ENCODE measurements around the gene NRTN.
A peak's percentile ranks its signal among the peaks of the same experiment; 100 is the strongest.

Gene NRTN

DNA sequence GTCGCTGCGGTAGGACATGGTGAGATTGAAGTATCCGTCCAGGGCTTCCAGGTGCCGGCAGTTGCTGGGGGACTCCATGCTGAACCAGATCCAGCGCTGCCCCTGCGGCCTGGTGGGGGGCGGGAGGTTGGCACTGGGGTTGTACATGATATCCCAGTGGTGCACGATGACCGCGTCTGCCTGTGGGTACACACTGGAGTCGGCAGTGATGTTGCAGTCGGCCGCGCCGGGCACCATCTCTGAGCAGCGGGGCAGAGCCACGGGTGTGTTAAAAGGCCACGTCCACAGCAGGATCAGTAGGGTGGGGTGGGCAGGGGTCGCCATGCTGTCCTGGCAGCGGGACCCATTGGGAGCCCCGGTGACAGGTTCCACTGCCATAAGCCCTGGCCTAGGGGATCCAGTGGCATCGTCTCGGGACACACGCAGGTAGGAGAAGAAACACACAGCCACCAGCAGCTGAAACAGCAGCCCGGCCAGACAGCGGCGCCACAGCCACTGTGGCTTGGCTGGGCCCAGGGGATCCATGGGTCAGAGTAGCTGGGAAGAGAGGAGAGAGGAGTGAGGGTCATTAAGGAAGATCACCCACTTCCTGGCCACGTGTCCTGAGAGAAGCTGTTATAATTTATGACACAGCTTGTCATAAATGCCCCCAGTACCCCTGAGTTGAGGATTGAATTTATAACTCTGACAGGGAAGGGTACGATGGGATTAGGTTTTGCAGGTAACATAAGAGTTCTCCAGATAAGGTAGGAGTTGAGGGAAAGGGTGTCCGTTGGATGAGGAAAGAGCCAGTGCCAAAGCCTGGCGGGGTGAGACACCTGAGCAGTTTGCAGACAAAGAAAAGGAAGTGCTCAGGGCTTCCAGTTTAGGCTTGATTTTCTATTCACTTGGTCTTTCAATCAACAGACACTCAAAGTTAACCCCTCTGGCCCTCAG is 62.6 kb downstream of the NRTN start:
- DNase-seq (ENCODE audit: low read depth in 2 of 2), result no peak

DNA sequence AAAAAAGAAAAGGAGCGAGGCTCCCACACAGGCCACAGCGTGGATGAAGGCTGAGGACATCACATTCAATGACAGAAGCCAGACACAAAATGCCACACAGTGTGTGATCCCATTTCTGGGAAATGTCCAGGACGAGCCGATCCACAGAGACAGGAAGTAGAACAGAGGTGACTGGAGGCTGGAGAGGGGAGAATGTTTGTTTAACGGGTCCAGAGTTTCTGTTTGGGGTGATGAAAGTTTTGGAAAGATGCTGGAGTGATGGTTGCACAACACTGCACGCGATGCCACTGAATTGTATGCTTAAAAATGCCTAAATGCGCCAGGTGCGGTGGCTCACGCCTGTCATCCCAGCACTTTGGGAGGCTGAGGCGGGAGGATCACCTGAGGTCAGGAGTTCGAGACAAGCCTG is 66.1 kb downstream of the NRTN start:
- no peak for DNase-seq (ENCODE audit: low read depth in 2 of 2)

DNA sequence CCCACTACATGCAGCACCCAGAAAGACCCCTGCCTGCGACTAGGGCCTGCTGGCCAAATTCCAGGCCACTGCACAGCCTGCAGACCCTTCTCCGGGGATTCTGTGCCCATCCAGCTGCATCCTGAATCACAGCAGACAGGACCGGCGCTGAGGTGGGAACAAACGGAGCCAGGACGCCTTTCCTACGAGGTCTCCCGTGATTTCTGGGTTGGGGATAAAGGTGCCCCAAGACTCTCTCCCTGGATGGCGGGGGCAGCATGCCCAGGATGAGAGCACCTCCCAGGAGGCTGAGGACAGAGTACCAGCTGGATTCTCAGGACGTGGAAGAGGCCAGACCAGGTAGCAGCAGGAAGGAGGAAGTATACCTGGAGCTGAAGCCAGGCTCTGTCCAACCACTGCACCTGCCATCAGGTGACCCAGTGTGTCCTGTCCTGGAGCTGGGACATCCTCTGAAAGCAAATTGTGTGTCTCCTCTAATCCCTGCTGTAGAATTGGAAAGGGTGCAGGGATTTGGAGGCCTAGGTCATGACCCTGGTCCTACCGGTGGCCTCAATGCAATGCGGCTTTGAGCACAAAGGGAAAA is 68.8 kb downstream of the NRTN start:
- DNase-seq (ENCODE audit: low read depth in 2 of 2), result no peak

DNA sequence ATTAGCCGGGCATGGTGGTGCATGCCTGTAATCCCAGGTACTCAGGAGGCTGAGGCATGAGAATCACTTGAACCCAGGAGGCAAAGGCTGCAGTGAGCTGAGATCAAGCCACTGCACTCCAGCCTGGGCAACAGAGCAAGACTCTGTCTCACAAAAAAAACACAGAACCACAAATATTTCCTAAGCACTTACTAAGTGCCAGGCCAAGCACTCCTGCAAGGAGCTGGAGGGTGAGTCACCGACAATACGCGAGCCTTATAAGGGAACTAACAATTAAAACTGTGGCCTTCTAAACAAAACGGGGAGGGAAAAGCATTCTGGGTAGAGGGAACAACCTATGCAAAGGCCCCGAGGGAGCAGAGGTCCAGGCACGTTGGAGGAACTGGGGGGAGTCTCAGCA is 69.6 kb downstream of the NRTN start:
- DNase-seq (ENCODE audit: low read depth in 2 of 2), result peak in 1 of 2 experiments; percentile 6

DNA sequence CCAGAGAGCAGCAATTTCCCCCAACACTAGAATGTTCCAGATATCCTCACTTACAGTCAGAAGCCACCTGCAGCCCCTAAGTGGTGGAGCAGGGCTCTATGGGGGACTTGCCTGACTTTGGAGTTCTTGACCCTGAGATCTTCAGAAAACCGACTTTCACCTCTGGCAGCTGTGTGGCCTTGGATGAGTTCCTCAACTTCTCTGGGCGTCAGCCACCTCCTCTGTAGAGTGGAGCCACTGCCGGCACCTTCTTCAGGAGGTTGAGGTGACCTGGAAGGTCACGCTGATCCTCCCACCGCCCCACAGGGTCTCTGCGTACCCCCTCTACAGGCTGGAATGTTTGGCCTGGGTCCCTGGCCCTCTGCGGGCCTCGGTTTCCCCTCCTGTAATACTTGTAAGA is 72.6 kb downstream of the NRTN start:
- no peak for DNase-seq (ENCODE audit: low read depth in 2 of 2)

DNA sequence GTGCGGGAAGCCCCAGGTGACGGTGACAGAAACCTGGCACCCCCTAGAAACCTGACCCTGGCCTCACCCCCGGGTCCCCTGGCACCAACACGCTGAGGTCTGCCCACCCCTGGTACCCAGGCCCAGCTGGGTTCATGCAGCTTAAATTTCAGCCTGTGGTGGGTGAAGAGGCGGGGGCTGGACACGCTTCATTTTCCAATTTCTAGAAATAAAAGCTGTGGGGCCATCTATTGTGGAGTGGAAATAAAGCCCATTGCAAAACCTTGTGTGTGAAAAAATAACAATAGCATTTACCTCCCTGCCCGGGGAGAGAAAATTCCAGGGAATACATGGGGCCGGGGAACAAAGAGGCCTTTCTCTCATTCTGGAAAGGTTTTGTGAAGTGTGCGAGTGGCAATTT is 73.0 kb downstream of the NRTN start:
- DNase-seq (ENCODE audit: low read depth in 2 of 2), result no peak

Measured in fibroblast of skin of left biceps (primary cell).